Right lobe of liver (tissue), 6 donors: Measurements from ENCODE around the gene KIF2C. TPM values are rescaled to one million over a fixed set of nuclear protein-coding genes. Genes with fewer than 3 reads are reported as not detected.

ENCODE experiments used
- ATAC-seq, 4 donors: fragments of 200-7000 bp; cut with Tn5 transposase; one replicate each; pipeline ENCODE4 v1.9.1; 2020; ENCODE audit warnings: mild to moderate bottlenecking in 4 of 4, moderate library complexity in 4 of 4
- DNase-seq, 3 donors: peaks; one replicate each; pipeline ENCODE4 v3.0.0-alpha.2; 2020
- H3K27ac ChIP-seq, 3 donors: fragments of 200-600 bp; one replicate each; pipeline ENCODE4 v1.8.0; 2022
- H3K27me3 ChIP-seq, 2 donors: fragments of 200-600 bp; one replicate each; pipeline ENCODE4 v1.8.0; 2022
- H3K36me3 ChIP-seq, 4 donors: fragments of 200-600 bp; sonication (generic) in 1 of 4; one replicate each; pipeline versions ENCODE4 v1.5.1 to v1.8.0; 2017 to 2022; ENCODE audit warnings: control low read depth in 1 of 4
- H3K4me1 ChIP-seq, 4 donors: fragments of 200-600 bp; sonication (generic) in 1 of 4; one replicate each; pipeline versions ENCODE4 v1.5.1 to v1.8.0; 2017 to 2022; ENCODE audit warnings: control low read depth in 1 of 4
- H3K4me3 ChIP-seq, 3 donors: fragments of 200-600 bp; one replicate each; pipeline ENCODE4 v1.8.0; 2022
- H3K9me3 ChIP-seq, 4 donors: fragments of 200-600 bp; sonication (generic) in 1 of 4; one replicate each; pipeline versions ENCODE4 v1.5.1 to v1.8.0; 2017 to 2022; ENCODE audit warnings: control low read depth in 1 of 4
- POLR2A ChIP-seq: fragments of 450-650 bp; IDR thresholded peaks from one replicate; pipeline ENCODE4 v1.6.1; 2017; ENCODE audit warnings: antibody characterized with exemption, mild to moderate bottlenecking
- WGBS: methylation state at CpG from one replicate; pipeline ENCODE4 v1.1.6; 2018; ENCODE audit warnings: low coverage, low lambda C conversion rate; ENCODE audit not compliant: insufficient coverage; ENCODE audit errors: missing lambda C conversion rate; 5-methylcytosine and 5-hydroxymethylcytosine counted together
- intact Hi-C, 2 donors: fragments of 100-400 bp; cut with DNase I; formaldehyde crosslinking; loops; one replicate each; pipeline versions ENCODE4 v1.11.2 to v1.14.1; 2022
- total RNA-seq, 6 experiments: library from RNA; depleted of rRNA in 2 of 6; stranded (reverse); fragments of >200 nt in 2 of 6; fragmentation: NEBNext Ultra II Directional in 3 of 6; extraction: Animal tissue kit (Norgen Biotek cat#: 25700) in 3 of 6; gene quantifications; one replicate each; pipeline versions ENCODE4 v1.1.0 to v1.2.4, GENCODE V29; 2016 to 2023
- TF ChIP-seq, protein P1 (sequence below), 4 donors: fragments of 200-600 bp in 3 of 4; fragments of 450-650 bp in 1 of 4; IDR thresholded peaks; one replicate each; pipeline versions ENCODE4 v1.5.1 to v1.8.0; 2016 to 2022; ENCODE audit warnings: antibody characterized with exemption in 4 of 4, mild to moderate bottlenecking in 2 of 4
- donor health status: DM: no; HTN: yes; CAD: no.
- donor health status: DM: no; HTN: no; CAD: no.
- donor health status: DM: no; HTN: no; CAD: no.
- donor health status: DM: no; HTN: yes; CAD: no.
- donor health status: DM: no; HTN: yes; CAD: no.

Gene KIF2C
- total RNA-seq, 6 experiments from 2014 or later, result 0.22 to 1.4 (median 0.37) TPM; not detected in 1

DNA sequence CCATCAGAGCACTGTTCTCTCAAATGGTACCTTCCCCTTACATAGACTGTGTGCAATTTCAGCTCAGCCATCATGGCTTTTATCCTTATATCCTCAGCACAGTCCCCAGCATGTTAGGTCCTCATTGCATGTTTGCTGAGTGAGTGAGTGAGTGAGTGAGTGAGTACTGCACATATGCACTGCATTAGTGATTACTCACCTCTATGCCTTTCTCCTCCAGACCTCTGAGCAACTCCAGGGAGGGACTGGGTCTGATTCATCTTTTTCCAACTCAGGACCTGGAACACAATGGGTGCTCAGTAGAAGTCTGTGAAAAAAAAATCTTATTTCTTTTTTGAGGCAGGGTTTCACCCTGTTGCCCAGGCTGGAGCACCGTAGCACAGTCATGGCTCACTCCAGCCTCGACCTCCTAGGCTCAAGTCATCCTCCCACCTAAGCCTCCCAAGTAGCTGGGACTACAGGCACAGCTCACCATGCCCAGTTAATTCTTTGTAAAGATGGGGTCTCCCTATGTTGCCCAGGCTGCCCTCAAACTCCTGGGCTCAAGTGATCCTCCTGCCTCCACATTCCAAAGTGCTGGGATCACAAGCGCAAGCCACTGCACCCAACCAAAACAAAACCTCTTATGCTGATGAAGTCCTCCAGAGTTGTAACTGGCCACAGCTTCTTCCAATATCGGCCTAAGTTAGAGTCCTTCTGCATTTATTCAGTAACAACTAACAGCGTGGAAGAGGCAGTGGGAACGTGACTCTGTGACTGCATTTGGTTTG lies 32.3 kb upstream of the KIF2C start:
- Histone ChIP-seq H3K27ac (no peak overlapping the region), H3K9me3 (no peaks in the 10 kb centered on the region), H3K4me1 (peaks cover 0 to 13% (median 0%) of the 10 kb centered on the region in 4 donors), H3K27me3 (no peaks in the 10 kb centered on the region), H3K4me3 (no peak overlapping the region), H3K36me3 (no peaks in the 10 kb centered on the region)
- no peak for TF ChIP-seq POLR2A
- TF ChIP-seq, protein P1, sequence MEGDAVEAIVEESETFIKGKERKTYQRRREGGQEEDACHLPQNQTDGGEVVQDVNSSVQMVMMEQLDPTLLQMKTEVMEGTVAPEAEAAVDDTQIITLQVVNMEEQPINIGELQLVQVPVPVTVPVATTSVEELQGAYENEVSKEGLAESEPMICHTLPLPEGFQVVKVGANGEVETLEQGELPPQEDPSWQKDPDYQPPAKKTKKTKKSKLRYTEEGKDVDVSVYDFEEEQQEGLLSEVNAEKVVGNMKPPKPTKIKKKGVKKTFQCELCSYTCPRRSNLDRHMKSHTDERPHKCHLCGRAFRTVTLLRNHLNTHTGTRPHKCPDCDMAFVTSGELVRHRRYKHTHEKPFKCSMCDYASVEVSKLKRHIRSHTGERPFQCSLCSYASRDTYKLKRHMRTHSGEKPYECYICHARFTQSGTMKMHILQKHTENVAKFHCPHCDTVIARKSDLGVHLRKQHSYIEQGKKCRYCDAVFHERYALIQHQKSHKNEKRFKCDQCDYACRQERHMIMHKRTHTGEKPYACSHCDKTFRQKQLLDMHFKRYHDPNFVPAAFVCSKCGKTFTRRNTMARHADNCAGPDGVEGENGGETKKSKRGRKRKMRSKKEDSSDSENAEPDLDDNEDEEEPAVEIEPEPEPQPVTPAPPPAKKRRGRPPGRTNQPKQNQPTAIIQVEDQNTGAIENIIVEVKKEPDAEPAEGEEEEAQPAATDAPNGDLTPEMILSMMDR (IDR thresholded peaks at IDR 0.05), result no peak
- ATAC-seq (peak in 1 of 4 donors; percentile 15), DNase-seq (no peak)
- intact Hi-C loops, result no loop called here
- WGBS, result 90% methylated on average over 5 of the region's 6 CpGs

- H3K36me3 ChIP-seq, result no peaks in the 10 kb centered on the region
- 35% methylated on average over 11 of the region's 15 CpGs for WGBS
- no peak overlapping the region for H3K27ac ChIP-seq
- DNase-seq (no peak), ATAC-seq (peak; percentile 82 to 94 (median 88))
- intact Hi-C loops, result no loop called here
- no peaks in the 10 kb centered on the region for H3K9me3 ChIP-seq
- TF ChIP-seq, protein P1 (IDR thresholded peaks at IDR 0.05), result peak; percentile 30 to 49 (median 44)
- TF ChIP-seq POLR2A, result no peak
- H3K4me1 ChIP-seq, result peaks cover 0 to 13% (median 0%) of the 10 kb centered on the region in 4 donors
- no peaks in the 10 kb centered on the region for H3K27me3 ChIP-seq
- no peak overlapping the region for H3K4me3 ChIP-seq
Measured at GRCh38 chr1:44707959-44708831, 31.4 kb upstream of the KIF2C start.

DNA sequence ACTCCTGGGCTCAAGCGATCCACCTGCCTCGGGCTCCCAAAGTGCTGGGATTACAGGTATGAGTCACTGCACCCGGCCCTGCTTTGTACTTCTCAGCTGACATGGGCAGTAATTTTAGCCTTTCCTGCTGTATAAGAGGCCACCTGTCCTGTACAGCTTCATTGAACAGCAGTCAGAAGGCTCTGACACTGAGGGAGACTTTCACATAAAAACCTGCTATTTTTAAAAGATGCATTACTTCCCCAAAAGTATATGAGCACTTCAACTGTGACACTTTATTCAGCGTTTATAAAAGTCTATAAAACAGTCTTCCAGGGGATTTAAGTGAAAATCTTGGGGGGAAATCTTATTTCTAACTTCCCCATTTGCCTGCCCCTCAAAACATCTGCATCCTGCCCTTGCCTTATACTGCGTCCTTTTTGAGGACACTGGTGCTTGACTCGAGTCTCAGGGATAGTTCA lies 26.3 kb upstream of the KIF2C start:
- no peak overlapping the region for H3K27ac ChIP-seq
- H3K4me3 ChIP-seq, result no peak overlapping the region
- H3K9me3 ChIP-seq, result no peaks in the 10 kb centered on the region
- H3K27me3 ChIP-seq, result no peaks in the 10 kb centered on the region
- TF ChIP-seq, protein P1 (IDR thresholded peaks at IDR 0.05), result no peak
- no peak for TF ChIP-seq POLR2A
- peaks cover 0 to 5% (median 0%) of the 10 kb centered on the region in 4 donors for H3K4me1 ChIP-seq
- ATAC-seq (no peak), DNase-seq (no peak)
- intact Hi-C loops, result no loop called here
- no peaks in the 10 kb centered on the region for H3K36me3 ChIP-seq
- 46% methylated on average over 6 of the region's 6 CpGs for WGBS

- no peaks in the 10 kb centered on the region for H3K36me3 ChIP-seq
- intact Hi-C loops, result no loop called here
- H3K4me3 ChIP-seq, result no peak overlapping the region
- no peak for TF ChIP-seq POLR2A
- TF ChIP-seq, protein P1 (IDR thresholded peaks at IDR 0.05), result no peak
- peaks cover 0 to 3% (median 0%) of the 10 kb centered on the region in 4 donors for H3K4me1 ChIP-seq
- H3K27ac ChIP-seq, result no peak overlapping the region
- 63% methylated on average over 3 of the region's 7 CpGs for WGBS
- DNase-seq, result no peak
- ATAC-seq, result peak in 3 of 4 donors; percentile 11 to 26 (median 17)
- no peaks in the 10 kb centered on the region for H3K9me3 ChIP-seq
- no peaks in the 10 kb centered on the region for H3K27me3 ChIP-seq
Measured at GRCh38 chr1:44714532-44714931, 25.1 kb upstream of the KIF2C start.
